ENCODE results near the gene MRPL10. TPM values are rescaled to one million over a fixed set of nuclear protein-coding genes. Genes with fewer than 3 reads are reported as not detected.

The MRPL10 gene
- total and polyA plus RNA-seq, 2 experiments from 2014 or later, result 50.2 to 74.7 TPM

DNA sequence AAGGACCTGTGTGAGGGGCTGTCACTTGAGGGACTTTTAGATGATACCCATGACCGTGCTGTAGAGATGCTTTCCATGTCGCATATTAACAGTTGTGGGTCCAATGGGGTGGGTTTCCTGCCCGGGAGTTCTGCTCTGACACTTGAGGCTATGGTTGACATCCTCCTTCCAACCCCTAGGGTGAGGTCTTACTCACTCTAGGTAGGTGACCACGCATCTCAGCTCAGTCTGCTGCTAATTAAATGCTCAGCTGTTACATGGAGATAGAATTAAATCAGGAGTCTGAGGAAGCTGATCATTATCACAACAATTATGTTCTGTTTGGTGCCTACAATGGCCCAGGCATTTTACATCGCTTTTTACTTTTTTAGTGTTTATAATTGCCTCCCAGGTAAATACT lies 49.9 kb downstream of the MRPL10 start (continued):
- TF ChIP-seq, protein P1, sequence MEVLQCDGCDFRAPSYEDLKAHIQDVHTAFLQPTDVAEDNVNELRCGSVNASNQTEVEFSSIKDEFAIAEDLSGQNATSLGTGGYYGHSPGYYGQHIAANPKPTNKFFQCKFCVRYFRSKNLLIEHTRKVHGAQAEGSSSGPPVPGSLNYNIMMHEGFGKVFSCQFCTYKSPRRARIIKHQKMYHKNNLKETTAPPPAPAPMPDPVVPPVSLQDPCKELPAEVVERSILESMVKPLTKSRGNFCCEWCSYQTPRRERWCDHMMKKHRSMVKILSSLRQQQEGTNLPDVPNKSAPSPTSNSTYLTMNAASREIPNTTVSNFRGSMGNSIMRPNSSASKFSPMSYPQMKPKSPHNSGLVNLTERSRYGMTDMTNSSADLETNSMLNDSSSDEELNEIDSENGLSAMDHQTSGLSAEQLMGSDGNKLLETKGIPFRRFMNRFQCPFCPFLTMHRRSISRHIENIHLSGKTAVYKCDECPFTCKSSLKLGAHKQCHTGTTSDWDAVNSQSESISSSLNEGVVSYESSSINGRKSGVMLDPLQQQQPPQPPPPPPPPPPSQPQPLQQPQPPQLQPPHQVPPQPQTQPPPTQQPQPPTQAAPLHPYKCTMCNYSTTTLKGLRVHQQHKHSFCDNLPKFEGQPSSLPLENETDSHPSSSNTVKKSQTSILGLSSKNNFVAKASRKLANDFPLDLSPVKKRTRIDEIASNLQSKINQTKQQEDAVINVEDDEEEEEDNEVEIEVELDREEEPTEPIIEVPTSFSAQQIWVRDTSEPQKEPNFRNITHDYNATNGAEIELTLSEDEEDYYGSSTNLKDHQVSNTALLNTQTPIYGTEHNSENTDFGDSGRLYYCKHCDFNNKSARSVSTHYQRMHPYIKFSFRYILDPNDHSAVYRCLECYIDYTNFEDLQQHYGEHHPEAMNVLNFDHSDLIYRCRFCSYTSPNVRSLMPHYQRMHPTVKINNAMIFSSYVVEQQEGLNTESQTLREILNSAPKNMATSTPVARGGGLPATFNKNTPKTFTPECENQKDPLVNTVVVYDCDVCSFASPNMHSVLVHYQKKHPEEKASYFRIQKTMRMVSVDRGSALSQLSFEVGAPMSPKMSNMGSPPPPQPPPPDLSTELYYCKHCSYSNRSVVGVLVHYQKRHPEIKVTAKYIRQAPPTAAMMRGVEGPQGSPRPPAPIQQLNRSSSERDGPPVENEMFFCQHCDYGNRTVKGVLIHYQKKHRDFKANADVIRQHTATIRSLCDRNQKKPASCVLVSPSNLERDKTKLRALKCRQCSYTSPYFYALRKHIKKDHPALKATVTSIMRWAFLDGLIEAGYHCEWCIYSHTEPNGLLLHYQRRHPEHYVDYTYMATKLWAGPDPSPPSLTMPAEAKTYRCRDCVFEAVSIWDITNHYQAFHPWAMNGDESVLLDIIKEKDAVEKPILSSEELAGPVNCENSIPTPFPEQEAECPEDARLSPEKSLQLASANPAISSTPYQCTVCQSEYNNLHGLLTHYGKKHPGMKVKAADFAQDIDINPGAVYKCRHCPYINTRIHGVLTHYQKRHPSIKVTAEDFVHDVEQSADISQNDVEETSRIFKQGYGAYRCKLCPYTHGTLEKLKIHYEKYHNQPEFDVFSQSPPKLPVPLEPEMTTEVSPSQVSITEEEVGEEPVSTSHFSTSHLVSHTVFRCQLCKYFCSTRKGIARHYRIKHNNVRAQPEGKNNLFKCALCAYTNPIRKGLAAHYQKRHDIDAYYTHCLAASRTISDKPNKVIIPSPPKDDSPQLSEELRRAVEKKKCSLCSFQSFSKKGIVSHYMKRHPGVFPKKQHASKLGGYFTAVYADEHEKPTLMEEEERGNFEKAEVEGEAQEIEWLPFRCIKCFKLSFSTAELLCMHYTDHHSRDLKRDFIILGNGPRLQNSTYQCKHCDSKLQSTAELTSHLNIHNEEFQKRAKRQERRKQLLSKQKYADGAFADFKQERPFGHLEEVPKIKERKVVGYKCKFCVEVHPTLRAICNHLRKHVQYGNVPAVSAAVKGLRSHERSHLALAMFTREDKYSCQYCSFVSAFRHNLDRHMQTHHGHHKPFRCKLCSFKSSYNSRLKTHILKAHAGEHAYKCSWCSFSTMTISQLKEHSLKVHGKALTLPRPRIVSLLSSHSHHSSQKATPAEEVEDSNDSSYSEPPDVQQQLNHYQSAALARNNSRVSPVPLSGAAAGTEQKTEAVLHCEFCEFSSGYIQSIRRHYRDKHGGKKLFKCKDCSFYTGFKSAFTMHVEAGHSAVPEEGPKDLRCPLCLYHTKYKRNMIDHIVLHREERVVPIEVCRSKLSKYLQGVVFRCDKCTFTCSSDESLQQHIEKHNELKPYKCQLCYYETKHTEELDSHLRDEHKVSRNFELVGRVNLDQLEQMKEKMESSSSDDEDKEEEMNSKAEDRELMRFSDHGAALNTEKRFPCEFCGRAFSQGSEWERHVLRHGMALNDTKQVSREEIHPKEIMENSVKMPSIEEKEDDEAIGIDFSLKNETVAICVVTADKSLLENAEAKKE (CRISPR knock-in tag; IDR thresholded peaks at IDR 0.05), result no peak
- TF ChIP-seq CREB1 (CRISPR knock-in tag; IDR thresholded peaks at IDR 0.05; ENCODE audit: low read depth), result no peak

DNA sequence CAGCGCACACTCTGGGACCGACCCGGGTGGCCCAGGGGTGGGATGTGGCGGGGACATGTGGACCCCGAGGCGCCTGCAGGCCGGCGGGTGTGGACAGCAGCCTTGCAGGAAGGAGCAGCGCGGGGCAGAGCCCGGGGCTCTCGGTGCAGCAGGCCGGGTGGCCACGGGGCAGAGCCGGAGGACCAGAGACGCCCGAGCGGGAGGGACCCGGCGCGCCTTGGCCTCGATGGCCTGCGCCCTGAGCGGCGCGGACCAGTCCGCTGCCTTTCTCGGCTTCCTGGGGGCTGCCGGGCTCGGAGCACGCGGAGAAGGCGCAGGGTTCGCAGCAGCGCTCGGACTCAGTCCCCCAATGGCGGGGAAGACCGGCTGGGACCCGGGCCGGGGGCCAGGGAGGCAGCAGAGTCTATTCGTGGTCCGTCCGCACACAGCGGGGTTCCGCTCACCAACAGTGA lies 53.1 kb downstream of the MRPL10 start:
- Histone ChIP-seq H3F3A (replicated peaks; ENCODE audit: low read depth) (no peaks in the 10 kb centered on the region), H3K4me3 (peak overlapping the region; percentile 40; the same call in 1 of the 2 replicates), H3K27me3 (ENCODE audit: insufficient read depth) (peaks cover 25% of the 10 kb centered on the region), H3K4me2 (peak overlapping the region; percentile 57; the same call in 1 of the 2 replicates), H3K9me2 (ENCODE audit: insufficient read depth) (no peaks in the 10 kb centered on the region), H3K79me2 (replicated peaks; ENCODE audit: insufficient read depth) (no peaks in the 10 kb centered on the region), H3K4me1 (ENCODE audit: insufficient read depth) (no peaks in the 10 kb centered on the region), H4K20me1 (replicated peaks; ENCODE audit: insufficient read depth) (no peaks in the 10 kb centered on the region), H2AFZ (peak overlapping the region; percentile 90; the same call in 1 of the 2 replicates), H3K36me3 (ENCODE audit: insufficient read depth) (no peaks in the 10 kb centered on the region), H3K27ac (ENCODE audit: low read depth) (no peak overlapping the region)
- no peaks in the 10 kb centered on the region for H3K4me1 Mint-ChIP-seq
- no peak overlapping the region for H3K27ac Mint-ChIP-seq
- ATAC-seq (peak; percentile 73), DNase-seq (ENCODE audit: low spot score) (peak; percentile 58)
- H3K4me3 Mint-ChIP-seq, result no peak overlapping the region
- peaks cover 15% of the 10 kb centered on the region for H3K27me3 Mint-ChIP-seq (ENCODE audit: insufficient read depth, low read depth, poor library complexity)
- H3K36me3 Mint-ChIP-seq (ENCODE audit: low read depth), result no peaks in the 10 kb centered on the region
- no peaks in the 10 kb centered on the region; the same call in 2 of the 3 replicates for H3K9me3 Mint-ChIP-seq
- TF ChIP-seq, protein P2, sequence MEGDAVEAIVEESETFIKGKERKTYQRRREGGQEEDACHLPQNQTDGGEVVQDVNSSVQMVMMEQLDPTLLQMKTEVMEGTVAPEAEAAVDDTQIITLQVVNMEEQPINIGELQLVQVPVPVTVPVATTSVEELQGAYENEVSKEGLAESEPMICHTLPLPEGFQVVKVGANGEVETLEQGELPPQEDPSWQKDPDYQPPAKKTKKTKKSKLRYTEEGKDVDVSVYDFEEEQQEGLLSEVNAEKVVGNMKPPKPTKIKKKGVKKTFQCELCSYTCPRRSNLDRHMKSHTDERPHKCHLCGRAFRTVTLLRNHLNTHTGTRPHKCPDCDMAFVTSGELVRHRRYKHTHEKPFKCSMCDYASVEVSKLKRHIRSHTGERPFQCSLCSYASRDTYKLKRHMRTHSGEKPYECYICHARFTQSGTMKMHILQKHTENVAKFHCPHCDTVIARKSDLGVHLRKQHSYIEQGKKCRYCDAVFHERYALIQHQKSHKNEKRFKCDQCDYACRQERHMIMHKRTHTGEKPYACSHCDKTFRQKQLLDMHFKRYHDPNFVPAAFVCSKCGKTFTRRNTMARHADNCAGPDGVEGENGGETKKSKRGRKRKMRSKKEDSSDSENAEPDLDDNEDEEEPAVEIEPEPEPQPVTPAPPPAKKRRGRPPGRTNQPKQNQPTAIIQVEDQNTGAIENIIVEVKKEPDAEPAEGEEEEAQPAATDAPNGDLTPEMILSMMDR (conservative IDR thresholded peaks at IDR 0.05; ENCODE audit: low read depth in 2 of 2), result no peak
- TF ChIP-seq, protein P1 (CRISPR knock-in tag; IDR thresholded peaks at IDR 0.05), result no peak

Data from GM23338 (cell line).